ENCODE results near the gene CROCC.
"Not testable (repeated sequence)": the region's sequence is repeated elsewhere in the genome, so short reads cannot be mapped to it uniquely, and the experiment has no call there.

DNA sequence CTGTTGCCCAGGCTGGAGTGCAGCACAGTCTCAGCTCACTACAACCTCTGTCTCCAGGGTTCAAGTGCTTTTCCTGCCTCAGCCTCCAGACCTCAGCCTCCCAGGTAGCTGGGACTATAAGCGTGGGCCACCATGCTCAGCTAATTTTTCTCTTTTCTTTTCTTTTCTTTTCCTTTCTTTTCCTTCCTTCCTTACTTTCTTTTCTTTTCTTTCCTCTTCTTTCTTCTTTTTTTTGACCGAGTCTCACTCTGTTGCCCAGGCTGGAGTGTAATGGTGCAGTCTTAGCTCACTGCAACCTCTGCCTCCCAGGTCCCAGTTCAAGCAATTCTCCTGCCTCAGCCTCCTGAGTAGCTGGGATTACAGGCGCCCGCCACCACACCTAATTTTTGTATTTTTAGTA is 42.4 kb downstream of the CROCC start:
- TF ChIP-seq TOX (CRISPR knock-in tag; IDR thresholded peaks at IDR 0.05; ENCODE audit: borderline replicate concordance); TCF4 (CRISPR knock-in tag; IDR thresholded peaks at IDR 0.05; ENCODE audit: borderline replicate concordance); CSDC2 (CRISPR knock-in tag; IDR thresholded peaks at IDR 0.05): not testable (repeated sequence)
- TF ChIP-seq, protein P1, sequence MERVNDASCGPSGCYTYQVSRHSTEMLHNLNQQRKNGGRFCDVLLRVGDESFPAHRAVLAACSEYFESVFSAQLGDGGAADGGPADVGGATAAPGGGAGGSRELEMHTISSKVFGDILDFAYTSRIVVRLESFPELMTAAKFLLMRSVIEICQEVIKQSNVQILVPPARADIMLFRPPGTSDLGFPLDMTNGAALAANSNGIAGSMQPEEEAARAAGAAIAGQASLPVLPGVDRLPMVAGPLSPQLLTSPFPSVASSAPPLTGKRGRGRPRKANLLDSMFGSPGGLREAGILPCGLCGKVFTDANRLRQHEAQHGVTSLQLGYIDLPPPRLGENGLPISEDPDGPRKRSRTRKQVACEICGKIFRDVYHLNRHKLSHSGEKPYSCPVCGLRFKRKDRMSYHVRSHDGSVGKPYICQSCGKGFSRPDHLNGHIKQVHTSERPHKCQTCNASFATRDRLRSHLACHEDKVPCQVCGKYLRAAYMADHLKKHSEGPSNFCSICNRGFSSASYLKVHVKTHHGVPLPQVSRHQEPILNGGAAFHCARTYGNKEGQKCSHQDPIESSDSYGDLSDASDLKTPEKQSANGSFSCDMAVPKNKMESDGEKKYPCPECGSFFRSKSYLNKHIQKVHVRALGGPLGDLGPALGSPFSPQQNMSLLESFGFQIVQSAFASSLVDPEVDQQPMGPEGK (CRISPR knock-in tag; IDR thresholded peaks at IDR 0.05; ENCODE audit: borderline replicate concordance), result not testable (repeated sequence)
- TF ChIP-seq, protein P2, sequence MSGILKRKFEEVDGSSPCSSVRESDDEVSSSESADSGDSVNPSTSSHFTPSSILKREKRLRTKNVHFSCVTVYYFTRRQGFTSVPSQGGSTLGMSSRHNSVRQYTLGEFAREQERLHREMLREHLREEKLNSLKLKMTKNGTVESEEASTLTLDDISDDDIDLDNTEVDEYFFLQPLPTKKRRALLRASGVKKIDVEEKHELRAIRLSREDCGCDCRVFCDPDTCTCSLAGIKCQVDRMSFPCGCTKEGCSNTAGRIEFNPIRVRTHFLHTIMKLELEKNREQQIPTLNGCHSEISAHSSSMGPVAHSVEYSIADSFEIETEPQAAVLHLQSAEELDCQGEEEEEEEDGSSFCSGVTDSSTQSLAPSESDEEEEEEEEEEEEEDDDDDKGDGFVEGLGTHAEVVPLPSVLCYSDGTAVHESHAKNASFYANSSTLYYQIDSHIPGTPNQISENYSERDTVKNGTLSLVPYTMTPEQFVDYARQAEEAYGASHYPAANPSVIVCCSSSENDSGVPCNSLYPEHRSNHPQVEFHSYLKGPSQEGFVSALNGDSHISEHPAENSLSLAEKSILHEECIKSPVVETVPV (CRISPR knock-in tag; IDR thresholded peaks at IDR 0.05), result not testable (repeated sequence)

Measured in SK-N-SH treated with all-trans-retinoic acid at 6 μM for 48 hours (cell line).